HPDE6-E6E7 (cell line): ENCODE measurements around the gene CYP2A6.

Experiments used
- DNase-seq: peaks from one replicate; pipeline ENCODE4 v3.0.0; 2011; ENCODE audit warnings: missing footprints; ENCODE audit errors: extremely low spot score

CYP2A6 gene

GRCh38 chr19:40802300-40803169 lies 47.7 kb downstream of the CYP2A6 start:
- DNase-seq, result no peak

- DNase-seq, result no peak
Observed at GRCh38 chr19:40801426-40802299, 48.6 kb downstream of the CYP2A6 start.

- no peak for DNase-seq
Observed at GRCh38 chr19:40800997-40801377, 49.3 kb downstream of the CYP2A6 start.

GRCh38 chr19:40800339-40800996 lies 49.8 kb downstream of the CYP2A6 start:
- DNase-seq, result no peak

- no peak for DNase-seq
Observed at GRCh38 chr19:40799558-40800338, 50.5 kb downstream of the CYP2A6 start.

- peak; percentile 88 for DNase-seq
Observed at GRCh38 chr19:40798683-40799557, 51.3 kb downstream of the CYP2A6 start, which contains the start of gene EGLN2. Gene EGLN2 (plus strand): TSS chr19:40799191. CDS start chr19:40800573, 1,382 bp downstream.

- no peak for DNase-seq
Observed at GRCh38 chr19:40797963-40798682, 52.1 kb downstream of the CYP2A6 start.

GRCh38 chr19:40797166-40797962 lies 52.9 kb downstream of the CYP2A6 start:
- no peak for DNase-seq
